Glomerular endothelial cell (primary cell): ENCODE data around the gene TESK2. TPM values are rescaled to one million over a fixed set of nuclear protein-coding genes. Genes with fewer than 3 reads are reported as not detected.

Experiments
- DNase-seq: peaks from one replicate; pipeline ENCODE4 v3.0.0-alpha.2; 2011; ENCODE audit warnings: low read depth, low spot score; ENCODE audit errors: extremely low read depth
- total RNA-seq: library from RNA; depleted of rRNA; stranded (reverse); fragments of >200 nt; gene quantifications from 2 replicates; pipeline ENCODE4 v1.2.3, GENCODE V29; 2015

The TESK2 gene
- total RNA-seq, 1 donor from 2014 or later = 2.6 TPM

DNA sequence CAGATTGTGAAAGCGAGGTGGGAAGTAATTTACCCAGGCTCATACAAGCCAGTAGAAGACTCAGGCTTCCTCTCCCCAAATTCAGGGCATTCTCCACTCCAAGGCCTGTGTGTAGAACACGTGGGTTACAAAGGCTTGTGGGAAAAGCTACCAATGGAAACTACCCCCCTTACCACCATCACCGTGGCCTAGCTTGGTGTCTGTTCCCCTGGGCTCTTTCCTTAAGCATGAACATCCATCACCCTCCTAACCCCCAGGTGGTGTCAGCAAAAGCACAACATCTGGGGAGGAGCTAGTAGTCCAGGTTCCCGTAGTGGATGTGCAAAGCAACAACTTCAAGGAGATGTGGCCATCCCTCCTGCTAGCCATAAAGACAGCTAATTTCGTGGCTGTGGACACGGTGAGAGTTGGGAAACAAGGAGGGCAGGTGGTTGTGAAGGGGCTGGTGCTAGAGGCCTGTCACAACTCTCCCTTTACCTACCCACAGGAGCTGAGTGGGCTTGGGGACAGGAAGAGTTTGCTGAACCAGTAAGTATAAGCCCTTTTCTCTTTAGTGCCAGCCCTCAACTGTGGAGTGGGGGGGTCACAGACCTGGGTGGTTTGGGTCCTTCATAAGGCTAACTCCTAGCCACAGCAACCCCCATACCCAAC lies 150.0 kb downstream of the TESK2 start:
- DNase-seq = no peak

GRCh38 chr1:45339789-45340558 lies 151.0 kb downstream of the TESK2 start, which contains the start of the genes MUTYH and TOE1:
Gene MUTYH, minus strand, starts transcription at chr1:45340440. Its CDS starts 5,935 bp downstream, at chr1:45334505.
Gene TOE1, plus strand, starts transcription at chr1:45340170. Its CDS starts 83 bp downstream, at chr1:45340253.
- peak; percentile 36 for DNase-seq

GRCh38 chr1:45337630-45338325 lies 153.2 kb downstream of the TESK2 start:
- no peak for DNase-seq

DNA sequence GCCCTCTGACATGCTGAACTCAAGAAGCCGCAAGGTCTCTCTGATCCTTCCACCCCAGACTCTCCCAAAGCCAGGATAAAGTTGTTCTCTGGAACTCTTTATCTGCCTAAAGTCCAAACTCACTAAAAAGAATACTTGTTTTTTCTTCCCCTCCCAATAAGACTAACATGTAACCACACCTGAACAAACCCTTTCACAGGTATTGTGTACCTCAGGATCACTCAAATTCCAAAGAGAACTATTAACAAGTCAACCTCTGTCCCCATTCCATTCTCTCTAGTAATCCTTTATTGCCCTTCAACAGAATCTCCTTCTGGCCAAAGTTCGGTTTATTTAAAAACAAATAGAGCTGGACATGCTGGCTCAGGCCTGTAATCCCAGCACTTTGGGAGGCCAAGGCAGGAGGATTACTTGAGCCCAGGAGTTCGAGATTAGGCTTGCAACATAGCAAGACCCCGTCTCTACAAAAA lies 155.1 kb downstream of the TESK2 start:
- DNase-seq = no peak

GRCh38 chr1:45334308-45335245 lies 156.4 kb downstream of the TESK2 start:
- no peak for DNase-seq

DNA sequence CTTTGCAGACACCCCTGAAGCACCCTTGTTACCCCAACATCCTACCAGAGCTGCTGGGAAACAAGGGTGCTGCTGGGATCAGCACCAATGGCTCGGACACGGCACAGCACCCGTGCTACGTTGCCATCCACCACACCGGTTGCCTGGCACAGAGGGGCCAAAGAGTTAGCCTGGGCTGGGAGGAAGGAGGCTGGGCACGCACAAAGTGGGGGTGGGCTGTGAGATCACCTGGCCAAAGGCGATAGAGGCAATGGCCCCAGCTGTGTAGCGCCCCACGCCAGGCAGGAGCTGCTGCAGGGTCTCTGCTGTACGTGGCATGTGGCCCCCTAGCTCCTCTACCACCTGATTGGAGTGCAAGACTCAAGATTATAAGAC lies 158.6 kb downstream of the TESK2 start:
- DNase-seq = no peak

GRCh38 chr1:45331436-45332345 lies 159.3 kb downstream of the TESK2 start:
- no peak for DNase-seq

GRCh38 chr1:45329445-45329844 lies 161.5 kb downstream of the TESK2 start:
- DNase-seq = no peak

- DNase-seq = no peak
Measured at GRCh38 chr1:45328680-45329079, 162.3 kb downstream of the TESK2 start.

GRCh38 chr1:45327644-45328515 lies 163.1 kb downstream of the TESK2 start:
- no peak for DNase-seq

DNA sequence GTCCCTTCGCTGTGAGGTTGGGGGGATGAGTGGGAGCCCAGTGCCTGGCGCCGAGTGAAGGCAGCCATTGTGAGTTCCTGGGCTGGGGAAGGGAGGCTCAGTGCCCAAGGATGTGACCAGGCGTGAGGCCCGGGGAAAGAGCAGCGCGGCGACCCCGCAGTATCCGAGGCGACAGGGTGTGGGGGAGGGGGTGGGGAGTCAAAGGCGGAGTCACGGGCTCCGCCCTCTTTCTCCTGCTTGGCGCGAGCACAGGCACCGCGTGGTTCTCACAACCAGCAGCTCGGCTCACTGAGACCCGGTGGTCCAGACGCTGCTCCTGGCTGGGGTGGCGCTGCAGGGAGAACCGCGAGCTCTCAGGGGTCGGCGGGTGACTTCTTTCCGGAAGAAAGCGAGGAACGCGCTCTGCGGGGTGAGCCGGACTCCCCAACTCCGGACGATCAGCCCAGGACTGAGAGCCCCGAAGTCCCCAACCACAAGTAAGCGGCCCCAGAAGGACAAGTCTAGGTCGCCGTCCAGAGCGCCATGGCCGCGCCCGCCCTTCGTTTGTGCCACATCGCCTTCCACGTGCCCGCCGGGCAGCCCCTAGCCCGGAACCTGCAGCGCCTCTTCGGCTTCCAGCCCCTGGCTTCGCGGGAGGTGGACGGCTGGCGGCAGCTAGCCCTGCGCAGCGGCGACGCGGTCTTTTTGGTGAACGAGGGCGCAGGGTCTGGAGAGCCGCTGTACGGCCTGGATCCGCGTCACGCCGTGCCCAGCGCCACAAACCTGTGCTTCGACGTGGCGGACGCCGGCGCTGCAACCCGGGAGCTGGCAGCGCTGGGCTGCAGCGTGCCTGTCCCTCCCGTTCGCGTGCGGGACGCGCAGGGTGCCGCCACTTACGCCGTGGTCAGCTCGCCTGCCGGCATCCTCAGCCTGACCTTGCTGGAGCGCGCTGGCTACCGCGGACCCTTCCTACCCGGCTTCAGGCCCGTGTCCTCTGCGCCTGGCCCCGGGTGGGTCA lies 164.0 kb downstream of the TESK2 start, which contains the start of gene HPDL:
Gene HPDL (plus strand): TSS at position 269 of the 997 bp plus-strand sequence. CDS start 254 bp downstream, at position 523.
- no peak for DNase-seq

- DNase-seq = no peak
Measured at GRCh38 chr1:45325851-45326506, 165.0 kb downstream of the TESK2 start.

- no peak for DNase-seq
Measured at GRCh38 chr1:45322486-45323040, 168.4 kb downstream of the TESK2 start.

DNA sequence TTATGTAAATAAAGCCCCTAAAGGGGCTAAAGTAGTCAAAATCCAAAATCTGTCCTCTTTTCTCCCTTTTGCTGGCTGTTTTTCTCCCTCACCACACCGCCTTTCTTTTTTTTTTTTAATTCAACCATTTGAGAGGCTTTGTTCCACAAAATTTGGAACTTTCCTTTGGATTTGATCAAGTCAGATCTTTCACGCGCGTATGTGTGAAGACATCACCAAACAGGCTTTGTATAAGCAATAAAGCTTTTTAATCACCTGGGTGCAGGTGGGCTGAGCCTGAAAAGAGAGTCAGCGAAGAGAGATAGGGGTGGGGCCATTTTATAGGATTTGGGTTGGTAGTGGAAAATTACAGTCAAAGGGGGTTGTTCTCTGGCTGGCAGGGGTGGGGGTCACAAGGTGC lies 169.5 kb downstream of the TESK2 start:
- DNase-seq = no peak

DNA sequence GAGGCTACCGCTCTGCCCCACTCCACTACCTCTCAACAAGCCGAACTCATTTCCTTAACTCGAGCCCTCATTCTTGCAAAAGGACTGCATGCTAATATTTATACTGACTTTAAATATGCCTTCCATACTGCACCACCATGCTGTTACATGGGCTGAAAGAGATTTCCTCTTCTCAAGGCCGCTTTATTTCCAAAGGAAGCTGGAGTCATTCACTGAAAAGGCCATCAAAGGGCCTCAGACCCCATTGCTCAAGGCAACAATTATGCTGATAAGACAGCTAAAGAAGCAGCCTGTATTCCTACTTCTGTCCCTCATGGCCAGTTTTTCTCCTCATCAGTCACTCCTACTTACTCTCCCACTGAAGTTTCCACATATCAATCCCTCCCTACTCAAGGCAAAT lies 171.2 kb downstream of the TESK2 start:
- DNase-seq = no peak

GRCh38 chr1:45317166-45317565 lies 173.8 kb downstream of the TESK2 start:
- DNase-seq = no peak
